HEK293 (cell line): ENCODE results near the gene DICER1.

Source experiments
- KLF8 ChIP-seq: fragments of 450-650 bp; formaldehyde crosslinking; IDR thresholded peaks from 2 replicates; pipeline ENCODE4 v1.5.1; 2016; ENCODE audit warnings: missing biosample characterization, missing genetic modification characterization
- REPIN1 ChIP-seq: fragments of 450-650 bp; formaldehyde crosslinking; IDR thresholded peaks from 2 replicates; pipeline ENCODE4 v1.5.1; 2017; ENCODE audit warnings: missing biosample characterization, missing genetic modification characterization, low read depth
- TCF7L2 ChIP-seq: IDR thresholded peaks from 2 replicates; pipeline ENCODE4 v1.6.1; 2011; ENCODE audit warnings: low read depth, mild to moderate bottlenecking, inconsistent platforms, low read length, moderate library complexity, borderline replicate concordance
- ZFHX2 ChIP-seq: fragments of 450-650 bp; formaldehyde crosslinking; conservative IDR thresholded peaks from 2 replicates; pipeline ENCODE4 v1.5.1; 2016; ENCODE audit warnings: missing biosample characterization, missing genetic modification characterization
- ZNF174 ChIP-seq: fragments of 450-650 bp; formaldehyde crosslinking; IDR thresholded peaks from 2 replicates; pipeline ENCODE4 v1.5.0; 2017; ENCODE audit warnings: missing biosample characterization, mild to moderate bottlenecking, missing genetic modification characterization
- ZNF2 ChIP-seq: fragments of 450-650 bp; formaldehyde crosslinking; IDR thresholded peaks from 2 replicates; pipeline ENCODE4 v1.5.1; 2016; ENCODE audit warnings: missing biosample characterization, missing genetic modification characterization
- ZNF768 ChIP-seq: fragments of 450-650 bp; formaldehyde crosslinking; IDR thresholded peaks from 2 replicates; pipeline ENCODE4 v1.5.1; 2018; ENCODE audit warnings: missing biosample characterization, mild to moderate bottlenecking, missing genetic modification characterization
- TF ChIP-seq, protein P1 (sequence below): fragments of 450-650 bp; formaldehyde crosslinking; optimal IDR thresholded peaks from 2 replicates; pipeline ENCODE3; 2016; ENCODE audit warnings: missing biosample characterization, mild to moderate bottlenecking, missing genetic modification characterization
- TF ChIP-seq, protein P2 (sequence below): fragments of 450-650 bp; formaldehyde crosslinking; IDR thresholded peaks from 2 replicates; pipeline ENCODE4 v1.5.1; 2016; ENCODE audit warnings: missing biosample characterization, missing genetic modification characterization

DNA sequence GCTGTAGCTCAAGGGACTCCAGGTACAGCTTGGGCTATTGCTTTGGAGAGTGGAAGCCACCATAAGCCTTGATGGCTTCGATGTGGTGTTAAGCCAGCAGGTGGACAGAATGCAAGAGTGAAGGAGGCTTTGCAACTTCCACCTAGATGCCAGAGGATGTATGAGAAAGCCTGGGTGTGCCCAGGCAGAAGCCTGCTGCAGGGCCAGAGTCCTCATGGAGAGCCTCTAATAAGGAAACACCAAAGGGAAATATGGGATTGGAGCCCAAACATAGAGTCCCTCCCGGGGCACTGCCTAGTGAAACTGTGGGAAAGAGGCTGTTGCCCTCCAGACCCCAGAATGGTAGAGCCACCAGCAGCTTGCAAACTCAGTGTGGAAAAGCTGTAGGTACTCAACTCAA lies 9.8 kb upstream of the DICER1 start:
- TF ChIP-seq, protein P1, sequence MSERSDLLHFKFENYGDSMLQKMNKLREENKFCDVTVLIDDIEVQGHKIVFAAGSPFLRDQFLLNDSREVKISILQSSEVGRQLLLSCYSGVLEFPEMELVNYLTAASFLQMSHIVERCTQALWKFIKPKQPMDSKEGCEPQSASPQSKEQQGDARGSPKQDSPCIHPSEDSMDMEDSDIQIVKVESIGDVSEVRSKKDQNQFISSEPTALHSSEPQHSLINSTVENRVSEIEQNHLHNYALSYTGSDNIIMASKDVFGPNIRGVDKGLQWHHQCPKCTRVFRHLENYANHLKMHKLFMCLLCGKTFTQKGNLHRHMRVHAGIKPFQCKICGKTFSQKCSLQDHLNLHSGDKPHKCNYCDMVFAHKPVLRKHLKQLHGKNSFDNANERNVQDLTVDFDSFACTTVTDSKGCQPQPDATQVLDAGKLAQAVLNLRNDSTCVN (tag by site-specific recombination): no peak
- TF ChIP-seq, protein P2, sequence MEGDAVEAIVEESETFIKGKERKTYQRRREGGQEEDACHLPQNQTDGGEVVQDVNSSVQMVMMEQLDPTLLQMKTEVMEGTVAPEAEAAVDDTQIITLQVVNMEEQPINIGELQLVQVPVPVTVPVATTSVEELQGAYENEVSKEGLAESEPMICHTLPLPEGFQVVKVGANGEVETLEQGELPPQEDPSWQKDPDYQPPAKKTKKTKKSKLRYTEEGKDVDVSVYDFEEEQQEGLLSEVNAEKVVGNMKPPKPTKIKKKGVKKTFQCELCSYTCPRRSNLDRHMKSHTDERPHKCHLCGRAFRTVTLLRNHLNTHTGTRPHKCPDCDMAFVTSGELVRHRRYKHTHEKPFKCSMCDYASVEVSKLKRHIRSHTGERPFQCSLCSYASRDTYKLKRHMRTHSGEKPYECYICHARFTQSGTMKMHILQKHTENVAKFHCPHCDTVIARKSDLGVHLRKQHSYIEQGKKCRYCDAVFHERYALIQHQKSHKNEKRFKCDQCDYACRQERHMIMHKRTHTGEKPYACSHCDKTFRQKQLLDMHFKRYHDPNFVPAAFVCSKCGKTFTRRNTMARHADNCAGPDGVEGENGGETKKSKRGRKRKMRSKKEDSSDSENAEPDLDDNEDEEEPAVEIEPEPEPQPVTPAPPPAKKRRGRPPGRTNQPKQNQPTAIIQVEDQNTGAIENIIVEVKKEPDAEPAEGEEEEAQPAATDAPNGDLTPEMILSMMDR (tag by site-specific recombination): no peak
- no peak for TF ChIP-seq ZNF174 (tag by site-specific recombination)
- no peak for TF ChIP-seq TCF7L2
- no peak for TF ChIP-seq ZNF768 (tag by site-specific recombination)
- TF ChIP-seq ZFHX2 (tag by site-specific recombination): no peak
- TF ChIP-seq REPIN1 (tag by site-specific recombination): no peak
- no peak for TF ChIP-seq ZNF2
- no peak for TF ChIP-seq KLF8
